H1 (cell line): ENCODE measurements around the gene ARMC9. TPM values are rescaled to one million over a fixed set of nuclear protein-coding genes. Genes with fewer than 3 reads are reported as not detected.

ENCODE experiments used
- CTCF ChIA-PET: fragments of 300-600 bp; sonication (Branson Sonifier 250); formaldehyde crosslinking; loops from one replicate; lab custom pipeline; 2021; ENCODE audit not compliant: partially characterized antibody; lab: Charles Lee
- POLR2A ChIA-PET: fragments of 300-600 bp; sonication (Branson Sonifier 250); formaldehyde crosslinking; loops from one replicate; lab custom pipeline; 2021; ENCODE audit warnings: inconsistent platforms; ENCODE audit not compliant: partially characterized antibody; lab: Charles Lee
- DNase-seq, 2 experiments: peaks; one replicate each; pipeline versions ENCODE4 v3.0.0 to v3.0.0-alpha.2; 2010 to 2022; ENCODE audit warnings: low spot score in 2 of 2, low read depth in 1 of 2, mixed read lengths in 1 of 2
- FAIRE-seq: peaks from 2 replicates; lab custom pipeline; 2011; peaks lifted over from hg19 to GRCh38; lab: Jason Lieb, UNC
- H2AFZ ChIP-seq: 2 replicates; pipeline ENCODE4 v1.8.1; 2012; ENCODE audit warnings: low read length, inconsistent platforms
- H2AK5ac ChIP-seq: 2 replicates; pipeline ENCODE4 v1.6.1; 2013; ENCODE audit warnings: low read depth, low read length
- H2BK120ac ChIP-seq: replicated peaks from 2 replicates; pipeline ENCODE3; 2013; ENCODE audit warnings: low read depth, low read length, inconsistent platforms
- H2BK12ac ChIP-seq: 2 replicates; pipeline ENCODE4 v1.6.1; 2013; ENCODE audit warnings: low read depth, low read length
- H2BK15ac ChIP-seq: 2 replicates; pipeline ENCODE4 v1.6.1; 2013; ENCODE audit warnings: low read length
- H2BK20ac ChIP-seq: 2 replicates; pipeline ENCODE4 v1.6.1; 2013; ENCODE audit warnings: low read length
- H2BK5ac ChIP-seq: 2 replicates; pipeline ENCODE4 v1.6.1; 2013; ENCODE audit warnings: low read depth, low read length
- H3K14ac ChIP-seq: 2 replicates; pipeline ENCODE4 v1.6.1; 2013; ENCODE audit warnings: inconsistent platforms; ENCODE audit not compliant: insufficient read length
- H3K18ac ChIP-seq: 2 replicates; pipeline ENCODE4 v1.6.1; 2013; ENCODE audit warnings: low read length; ENCODE audit errors: extremely low read depth
- H3K23ac ChIP-seq: 2 replicates; pipeline ENCODE4 v1.6.1; 2013; ENCODE audit warnings: inconsistent platforms; ENCODE audit not compliant: insufficient read length
- H3K23me2 ChIP-seq: 2 replicates; pipeline ENCODE4 v1.6.1; 2013; ENCODE audit warnings: low read depth, low read length
- H3K27ac ChIP-seq: 2 replicates; pipeline ENCODE4 v1.6.1; 2011; ENCODE audit warnings: low read depth, low read length, inconsistent platforms
- H3K27me3 ChIP-seq, 4 experiments: replicated peaks in 1 of 4; 1 replicate in 1 of 4; 2 replicates in 3 of 4; pipeline versions ENCODE4 v1.6.1 to v1.8.1; 2011 to 2013; ENCODE audit warnings: low read length in 3 of 4, mild to moderate bottlenecking in 3 of 4, inconsistent platforms in 2 of 4, mixed read lengths in 2 of 4, moderate library complexity in 1 of 4; ENCODE audit not compliant: control insufficient read depth in 3 of 4, insufficient read depth in 3 of 4; ENCODE audit errors: extremely low read depth in 1 of 4
- H3K36me3 ChIP-seq, 4 experiments: 2 replicates each; pipeline versions ENCODE4 v1.6.1 to v1.8.1; 2011 to 2013; ENCODE audit warnings: mild to moderate bottlenecking in 4 of 4, low read length in 3 of 4, moderate library complexity in 2 of 4, control low read depth in 1 of 4, inconsistent platforms in 1 of 4; ENCODE audit not compliant: insufficient read depth in 4 of 4, control insufficient read depth in 2 of 4
- H3K4ac ChIP-seq: replicated peaks from 2 replicates; pipeline ENCODE3; 2013; ENCODE audit warnings: low read length, low read depth, mixed read lengths, inconsistent platforms; ENCODE audit not compliant: insufficient read length
- H3K4me1 ChIP-seq, 4 experiments: replicated peaks in 1 of 4; 1 replicate in 1 of 4; 2 replicates in 3 of 4; pipeline versions ENCODE4 v1.6.1 to v1.8.1; 2011 to 2013; ENCODE audit warnings: low read length in 3 of 4, inconsistent platforms in 2 of 4, mixed read lengths in 1 of 4; ENCODE audit not compliant: insufficient read depth in 4 of 4, control insufficient read depth in 3 of 4
- H3K4me2 ChIP-seq, 2 experiments: 2 replicates each; pipeline versions ENCODE4 v1.6.1 to v1.8.1; 2011 to 2013; ENCODE audit warnings: low read depth in 2 of 2, low read length in 2 of 2, control low read depth in 1 of 2, inconsistent platforms in 1 of 2, mild to moderate bottlenecking in 1 of 2; ENCODE audit not compliant: insufficient read depth in 1 of 2
- H3K4me3 ChIP-seq, 4 experiments: fragments of 200-600, 300-600 bp in 1 of 4; sonication (generic), shearing (Covaris generic), sonication (Bioruptor Twin) in 1 of 4; 2 replicates each; pipeline versions ENCODE4 v1.5.1 to v1.8.1; 2011 to 2016; ENCODE audit warnings: low read length in 4 of 4, low read depth in 3 of 4, control low read depth in 2 of 4, inconsistent platforms in 2 of 4, mild to moderate bottlenecking in 2 of 4, mixed read lengths in 1 of 4, moderate library complexity in 1 of 4; ENCODE audit not compliant: insufficient read depth in 2 of 4; ENCODE audit errors: extremely low read depth in 1 of 4
- H3K56ac ChIP-seq: replicated peaks from 2 replicates; pipeline ENCODE3; 2013; ENCODE audit warnings: low read depth, mild to moderate bottlenecking, mixed read lengths, low read length, inconsistent platforms; ENCODE audit not compliant: insufficient read length
- H3K79me1 ChIP-seq: 2 replicates; pipeline ENCODE4 v1.6.1; 2013; ENCODE audit warnings: low read depth, low read length, control low read depth
- H3K79me2 ChIP-seq, 2 experiments: 2 replicates each; pipeline versions ENCODE4 v1.6.1 to v1.8.1; 2012 to 2013; ENCODE audit warnings: low read length in 2 of 2, mild to moderate bottlenecking in 2 of 2, inconsistent platforms in 1 of 2; ENCODE audit not compliant: insufficient read depth in 2 of 2, control insufficient read depth in 1 of 2
- H3K9ac ChIP-seq, 4 experiments: replicated peaks in 1 of 4; 1 replicate in 1 of 4; 2 replicates in 3 of 4; pipeline versions ENCODE4 v1.6.1 to v1.8.1; 2011 to 2013; ENCODE audit warnings: low read depth in 3 of 4, low read length in 3 of 4, control low read depth in 2 of 4, mild to moderate bottlenecking in 2 of 4, moderate library complexity in 2 of 4, inconsistent platforms in 1 of 4; ENCODE audit errors: extremely low read depth in 1 of 4
- H3K9me3 ChIP-seq, 2 experiments: 2 replicates each; pipeline versions ENCODE4 v1.6.1 to v1.8.1; 2012 to 2013; ENCODE audit warnings: mild to moderate bottlenecking in 2 of 2, moderate library complexity in 2 of 2, control low read depth in 1 of 2, inconsistent platforms in 1 of 2, low read depth in 1 of 2, low read length in 1 of 2, mixed read lengths in 1 of 2; ENCODE audit not compliant: insufficient read depth in 2 of 2
- H4K20me1 ChIP-seq, 2 experiments: replicated peaks in 1 of 2; 2 replicates each; pipeline versions ENCODE3 to v1.8.1; 2011 to 2013; ENCODE audit warnings: inconsistent platforms in 2 of 2, low read length in 2 of 2, mild to moderate bottlenecking in 1 of 2; ENCODE audit not compliant: insufficient read depth in 2 of 2, control insufficient read depth in 1 of 2
- H4K5ac ChIP-seq: 2 replicates; pipeline ENCODE4 v1.6.1; 2013; ENCODE audit warnings: low read length, low read depth, mixed read lengths, inconsistent platforms; ENCODE audit not compliant: insufficient read length
- H4K8ac ChIP-seq: 2 replicates; pipeline ENCODE4 v1.8.0; 2013; ENCODE audit warnings: mild to moderate bottlenecking, moderate library complexity, low read length, inconsistent platforms; ENCODE audit not compliant: insufficient read depth; ENCODE audit errors: extremely low read depth
- H4K91ac ChIP-seq: replicated peaks from 2 replicates; pipeline ENCODE3; 2013; ENCODE audit warnings: low read length, mixed read lengths, inconsistent platforms; ENCODE audit not compliant: insufficient read length
- CBX5 ChIP-seq: fragments of 300-800, 300-1000 bp; sonication (generic); IDR thresholded peaks from 2 replicates; pipeline ENCODE4 v1.7.1; 2016; ENCODE audit warnings: antibody characterized with exemption, low read length, low read depth
- TBP ChIP-seq: IDR thresholded peaks from 2 replicates; pipeline ENCODE4 v1.6.1; 2011; ENCODE audit warnings: low read depth, low read length, improper control_type of control experiment
- WGBS, 2 experiments: shearing (Covaris generic) in 1 of 2; methylation state at CpG; one replicate each; pipeline versions ENCODE4 v1.1.6 to v1.1.7; 2013 to 2015; ENCODE audit warnings: low lambda C conversion rate in 2 of 2, mixed read lengths in 2 of 2, inconsistent platforms in 1 of 2, low coverage in 1 of 2, missing lambda C conversion rate in 1 of 2; ENCODE audit not compliant: insufficient replicate concordance in 2 of 2, insufficient coverage in 1 of 2, insufficient read length in 1 of 2; ENCODE audit errors: extremely low coverage in 1 of 2, missing lambda C conversion rate in 1 of 2; 5-methylcytosine and 5-hydroxymethylcytosine counted together
- polyA plus RNA-seq, 7 experiments: library from polyadenylated mRNA; depleted of rRNA in 3 of 7; stranded (reverse) in 5 of 7; unstranded in 2 of 7; fragments of >200 nt in 5 of 7; fragments of 200-250 nt in 2 of 7; gene quantifications; 1 replicate in 5 of 7; 2 replicates in 1 of 7; 4 replicates in 1 of 7; pipeline versions ENCODE4 v1.2.1 to v1.2.3, GENCODE V29; 2011 to 2013; ENCODE audit warnings: missing spikeins in 2 of 7, mixed read lengths in 2 of 7
- total RNA-seq: library from RNA; stranded (reverse); fragmentation: NEBNext Ultra II Directional; extraction: Animal tissue kit (Norgen Biotek cat#: 25700); gene quantifications from 2 replicates; pipeline ENCODE4 v1.2.1, GENCODE V29; 2021

Gene ARMC9
- total and polyA plus RNA-seq, 2 of the 8 experiments (the other 6 are each of a cell fraction or from before 2014, with no cell fraction given), result 23.2 to 36.1 TPM

GRCh38 chr2:231351648-231352047 is 153.2 kb downstream of the ARMC9 start:
- TF ChIP-seq CBX5 (no peak), TBP (no peak)
- CTCF ChIA-PET, result interaction anchor here (0.7 to 1.2 kb wide), 3 partner anchors 54 to 419 kb away, joined by 3 read pairs; no protein-coding TSS in a partner anchor
- WGBS, 2 experiments, result 96% methylated on average over 5 of the region's 5 CpGs; no CpG with 5 or more reads in 1 of the 2 experiments

More at GRCh38 chr2:231351648-231352047, 153.2 kb downstream of the ARMC9 start:
- Histone ChIP-seq H2BK15ac (no peak overlapping the region), H3K4me2 (no peak overlapping the region), H3K4ac (no peak overlapping the region), H3K27me3 (no peaks in the 10 kb centered on the region), H2AFZ (no peak overlapping the region), H4K5ac (no peak overlapping the region), H2BK120ac (no peak overlapping the region), H3K36me3 (no peaks in the 10 kb centered on the region; a peak in 1 of 8 replicates), H2BK5ac (no peak overlapping the region), H3K9me3 (no peaks in the 10 kb centered on the region), H3K14ac (no peak overlapping the region), H3K79me1 (no peaks in the 10 kb centered on the region), H3K4me3 (no peak overlapping the region), H3K79me2 (no peaks in the 10 kb centered on the region), H3K4me1 (peaks cover 0 to 6% (median 2%) of the 10 kb centered on the region in 4 experiments; a peak in 4 of 7 replicates), H2BK12ac (no peak overlapping the region), H2AK5ac (no peak overlapping the region), H3K23ac (no peak overlapping the region), H3K9ac (no peak overlapping the region), H3K23me2 (no peaks in the 10 kb centered on the region; the same call in 1 of the 2 replicates), H4K20me1 (no peaks in the 10 kb centered on the region), H4K91ac (no peak overlapping the region), H3K56ac (no peak overlapping the region), H3K27ac (no peak overlapping the region), H4K8ac (no peak overlapping the region), H2BK20ac (no peak overlapping the region), H3K18ac (no peak overlapping the region)
- FAIRE-seq (no peak), DNase-seq (no peak)
- POLR2A ChIA-PET, result no interaction called here
